HepG2 (cell line): ENCODE measurements around the gene SH3PXD2A. TPM values are rescaled to one million over a fixed set of nuclear protein-coding genes. Genes with fewer than 3 reads are reported as not detected.

Experiments used
- ATAC-seq: fragments of 200-7000 bp; cut with Tn5 transposase; 3 replicates; pipeline ENCODE4 v1.9.1; 2020; ENCODE audit warnings: mild to moderate bottlenecking, moderate library complexity
- BruUV-seq: library from RNA; stranded (reverse); fragments of 400-500 nt; replicated peaks from 2 replicates; lab custom pipeline; 2021; lab: Mats Ljungman, UMichigan
- CTCF ChIA-PET: fragments of 300-600 bp; formaldehyde crosslinking; extraction: SDS; loops from one replicate; lab custom pipeline; 2021; ENCODE audit warnings: low total read pairs, inconsistent platforms, low intra/inter-chr PET ratio; lab: Yijun Ruan, JAX
- POLR2A ChIA-PET: fragments of 350-600 bp; sonication (Branson Sonifier 250); formaldehyde crosslinking; loops from one replicate; lab custom pipeline; 2020; ENCODE audit warnings: antibody characterized with exemption, inconsistent platforms; lab: Yijun Ruan, JAX
- DNase-seq: peaks from one replicate; pipeline ENCODE4 v3.0.0-alpha.2; 2015; ENCODE audit warnings: low spot score
- FAIRE-seq: peaks from 3 replicates; lab custom pipeline; 2011; peaks lifted over from hg19 to GRCh38; lab: Jason Lieb, UNC
- H2AFZ ChIP-seq: one replicate; pipeline ENCODE4 v1.6.1; 2011; ENCODE audit warnings: low read length, inconsistent platforms
- H3K27ac ChIP-seq: fragments of 300-600 bp; 3 replicates; pipeline ENCODE4 v1.8.0; 2011; ENCODE audit warnings: mixed run types, mild to moderate bottlenecking, mixed read lengths, low read length, inconsistent platforms; ENCODE audit not compliant: insufficient read depth; ENCODE audit errors: extremely low read length
- H3K27me3 ChIP-seq, 2 experiments: fragments of 200-600 bp in 1 of 2; 2 replicates in 1 of 2; 3 replicates in 1 of 2; pipeline versions ENCODE4 v1.6.0 to v1.8.0; 2011; ENCODE audit warnings: low read length in 2 of 2, mild to moderate bottlenecking in 2 of 2, moderate library complexity in 2 of 2, inconsistent platforms in 1 of 2; ENCODE audit not compliant: insufficient read depth in 2 of 2, control insufficient read depth in 1 of 2
- H3K36me3 ChIP-seq, 2 experiments: fragments of 200-600 bp in 1 of 2; replicated peaks in 1 of 2; 2 replicates in 1 of 2; 3 replicates in 1 of 2; pipeline versions ENCODE4 v1.5.1 to v1.8.0; 2011; ENCODE audit warnings: low read length in 2 of 2, inconsistent platforms in 1 of 2; ENCODE audit not compliant: insufficient read depth in 2 of 2, control insufficient read depth in 1 of 2
- H3K4me1 ChIP-seq: 2 replicates; pipeline ENCODE4 v1.5.1; 2012; ENCODE audit warnings: low read length, inconsistent platforms; ENCODE audit not compliant: insufficient read depth
- H3K4me2 ChIP-seq: 2 replicates; pipeline ENCODE4 v1.6.0; 2011; ENCODE audit warnings: low read depth, low read length, inconsistent platforms
- H3K4me3 ChIP-seq, 3 experiments: fragments of 200-600 bp in 1 of 3; sonication (generic), shearing (Covaris generic) in 1 of 3; replicated peaks in 1 of 3; 2 replicates each; pipeline ENCODE4 v1.5.1; 2011 to 2016; ENCODE audit warnings: low read length in 3 of 3, inconsistent platforms in 2 of 3, low read depth in 2 of 3, mild to moderate bottlenecking in 2 of 3, control low read depth in 1 of 3, mixed read lengths in 1 of 3; ENCODE audit not compliant: insufficient read depth in 1 of 3
- H3K79me2 ChIP-seq: one replicate; pipeline ENCODE4 v1.6.1; 2011; ENCODE audit warnings: low read length, inconsistent platforms; ENCODE audit not compliant: insufficient read depth
- H3K9ac ChIP-seq: 2 replicates; pipeline ENCODE4 v1.6.0; 2011; ENCODE audit warnings: mild to moderate bottlenecking, low read depth, low read length, inconsistent platforms; ENCODE audit not compliant: insufficient read depth
- H3K9me3 ChIP-seq: 2 replicates; pipeline ENCODE4 v1.5.1; 2012; ENCODE audit warnings: mild to moderate bottlenecking, low read length
- H4K20me1 ChIP-seq: 2 replicates; pipeline ENCODE4 v1.6.0; 2011; ENCODE audit warnings: inconsistent platforms, mild to moderate bottlenecking, low read length, moderate library complexity; ENCODE audit not compliant: insufficient read depth
- E2F1 ChIP-seq: sonication (generic); formaldehyde crosslinking; IDR thresholded peaks from 2 replicates; pipeline ENCODE4 v1.5.0; 2020; ENCODE audit warnings: missing genetic modification reagents
- EP300 ChIP-seq, 3 experiments: sonication (generic) in 1 of 3; formaldehyde crosslinking in 1 of 3; IDR thresholded peaks; 2 replicates each; pipeline versions ENCODE4 v1.5.1 to v1.6.1; 2011 to 2020; ENCODE audit warnings: low read depth in 2 of 3, low read length in 2 of 3, borderline replicate concordance in 1 of 3, improper control_type of control experiment in 1 of 3, mild to moderate bottlenecking in 1 of 3, missing genetic modification reagents in 1 of 3, moderate library complexity in 1 of 3
- FOXC1 ChIP-seq: sonication (generic); formaldehyde crosslinking; IDR thresholded peaks from 2 replicates; pipeline ENCODE4 v1.8.0; 2022; ENCODE audit warnings: mild to moderate bottlenecking, missing genetic modification reagents, borderline replicate concordance
- JARID2 ChIP-seq: sonication (generic); formaldehyde crosslinking; IDR thresholded peaks from 2 replicates; pipeline ENCODE4 v1.8.1; 2023; ENCODE audit warnings: missing genetic modification reagents, inconsistent platforms; ENCODE audit not compliant: insufficient replicate concordance
- NAIF1 ChIP-seq: sonication (generic); formaldehyde crosslinking; IDR thresholded peaks from 2 replicates; pipeline ENCODE4 v1.5.0; 2020; ENCODE audit warnings: mild to moderate bottlenecking, missing genetic modification reagents, borderline replicate concordance
- NCOA2 ChIP-seq: sonication (generic); formaldehyde crosslinking; IDR thresholded peaks from 2 replicates; pipeline ENCODE4 v1.8.0; 2022; ENCODE audit warnings: inconsistent platforms
- NFYC ChIP-seq: IDR thresholded peaks from 2 replicates; pipeline ENCODE4 v1.6.1; 2016; ENCODE audit warnings: missing genetic modification reagents, missing compliant biosample characterization
- PRDM15 ChIP-seq: sonication (generic); formaldehyde crosslinking; IDR thresholded peaks from 2 replicates; pipeline ENCODE4 v1.4.0; 2020; ENCODE audit warnings: missing genetic modification reagents
- SRY ChIP-seq: sonication (generic); formaldehyde crosslinking; IDR thresholded peaks from 2 replicates; pipeline ENCODE4 v1.8.0; 2022; ENCODE audit warnings: mild to moderate bottlenecking, missing genetic modification reagents
- ZBTB26 ChIP-seq: IDR thresholded peaks from 2 replicates; pipeline ENCODE4 v1.6.1; 2016; ENCODE audit warnings: missing compliant biosample characterization, missing genetic modification reagents, borderline replicate concordance
- ZFP90 ChIP-seq: sonication (generic); formaldehyde crosslinking; IDR thresholded peaks from 2 replicates; pipeline ENCODE4 v1.8.0; 2022; ENCODE audit warnings: missing genetic modification reagents, mild to moderate bottlenecking, inconsistent platforms, borderline replicate concordance
- ZNF17 ChIP-seq: sonication (generic); formaldehyde crosslinking; IDR thresholded peaks from 2 replicates; pipeline ENCODE4 v1.5.0; 2020; ENCODE audit warnings: mild to moderate bottlenecking, missing genetic modification reagents
- ZNF331 ChIP-seq: sonication (generic); formaldehyde crosslinking; IDR thresholded peaks from 2 replicates; pipeline ENCODE4 v1.4.0; 2020; ENCODE audit warnings: missing genetic modification reagents
- ZNF558 ChIP-seq: sonication (generic); formaldehyde crosslinking; IDR thresholded peaks from 2 replicates; pipeline ENCODE4 v1.9.0; 2022; ENCODE audit warnings: mild to moderate bottlenecking, missing genetic modification reagents, borderline replicate concordance
- ZNF563 ChIP-seq: sonication (generic); formaldehyde crosslinking; IDR thresholded peaks from 2 replicates; pipeline ENCODE4 v1.8.0; 2022; ENCODE audit warnings: mild to moderate bottlenecking, moderate library complexity, missing genetic modification reagents
- ZNF598 ChIP-seq: sonication (generic); formaldehyde crosslinking; IDR thresholded peaks from 2 replicates; pipeline ENCODE4 v1.5.1; 2020; ENCODE audit warnings: mild to moderate bottlenecking, missing genetic modification reagents, borderline replicate concordance
- WGBS: methylation state at CpG from one replicate; pipeline ENCODE4 v1.1.6; 2017; ENCODE audit warnings: low lambda C conversion rate; 5-methylcytosine and 5-hydroxymethylcytosine counted together
- in situ Hi-C: cut with HindIII; loops from 2 replicates; pipeline ENCODE4 v1.10.0; 2017; ENCODE audit warnings: low pct_unique_long_range_greater_than_20kb; ENCODE audit not compliant: extremely low pct_ligation_motif_present
- intact Hi-C: fragments of 100-400 bp; cut with micrococcal nuclease; formaldehyde crosslinking; loops from one replicate; pipeline ENCODE4 v1.10.0; 2022; ENCODE audit not compliant: unreplicated experiment
- polyA plus RNA-seq, 8 experiments: library from polyadenylated mRNA; depleted of rRNA in 3 of 8; stranded (reverse) in 7 of 8; unstranded in 1 of 8; fragments of >200 nt; fragmentation: Illumina TruSeq in 4 of 8; extraction: Trizol in 4 of 8; gene quantifications; 2 replicates each; pipeline versions ENCODE4 v1.2.1 to v1.2.3, GENCODE V29; 2011 to 2016; ENCODE audit warnings: low read depth in 4 of 8, missing spikeins in 1 of 8, mixed read lengths in 1 of 8; ENCODE audit not compliant: insufficient read depth in 1 of 8
- total RNA-seq, 5 experiments: library from RNA; depleted of rRNA; stranded (reverse); fragments of >200 nt; fragmentation: Illumina TruSeq; extraction: Trizol; gene quantifications; 2 replicates each; pipeline ENCODE4 v1.2.3, GENCODE V29; 2016; ENCODE audit warnings: low read depth in 1 of 5

Gene SH3PXD2A
- total and polyA plus RNA-seq, 2 of the 13 experiments (the other 11 are each of a cell fraction or from before 2014, with no cell fraction given): 11.1 to 11.3 TPM

GRCh38 chr10:103551619-103552602, 303.5 kb downstream of the SH3PXD2A start:
- Histone ChIP-seq H2AFZ (no peak overlapping the region), H3K4me2 (no peak overlapping the region), H3K4me1 (peaks cover 8% of the 10 kb centered on the region), H3K9me3 (no peaks in the 10 kb centered on the region), H3K27me3 (peaks cover 12 to 75% of the 10 kb centered on the region in 2 experiments; a peak in 4 of 5 replicates), H3K36me3 (no peaks in the 10 kb centered on the region), H3K79me2 (no peaks in the 10 kb centered on the region), H4K20me1 (no peaks in the 10 kb centered on the region), H3K9ac (no peak overlapping the region), H3K27ac (no peak overlapping the region), H3K4me3 (no peak overlapping the region)
- no TSS peak for BruUV-seq
- FAIRE-seq (no peak), DNase-seq (no peak), ATAC-seq (no peak)
- CTCF ChIA-PET: no interaction called here
- WGBS: 3% methylated on average over 5 of the region's 10 CpGs
- in situ Hi-C loops (no loop called here), intact Hi-C loops (no loop called here)
- POLR2A ChIA-PET: no interaction called here
- TF ChIP-seq SRY (CRISPR knock-in tag) (no peak), E2F1 (no peak), NAIF1 (CRISPR knock-in tag) (no peak), PRDM15 (no peak), ZNF598 (CRISPR knock-in tag) (no peak), JARID2 (no peak), EP300 (IDR thresholded peaks at IDR 0.05; ENCODE audit: low read depth in 2 of 2, low read length in 2 of 2) (no peak), EP300 (CRISPR knock-in tag; IDR thresholded peaks at IDR 0.05; ENCODE audit: borderline replicate concordance) (no peak), FOXC1 (CRISPR knock-in tag) (no peak), NFYC (no peak), ZNF558 (CRISPR knock-in tag) (no peak), ZFP90 (CRISPR knock-in tag) (no peak), ZNF17 (CRISPR knock-in tag) (no peak), ZBTB26 (no peak), ZNF563 (CRISPR knock-in tag) (no peak), NCOA2 (CRISPR knock-in tag) (no peak), ZNF331 (CRISPR knock-in tag) (no peak)
